ENCODE data around the gene CAMTA1.

- TF ChIP-seq POLR2A (IDR thresholded peaks at IDR 0.05) = no peak
- TF ChIP-seq, protein P1, sequence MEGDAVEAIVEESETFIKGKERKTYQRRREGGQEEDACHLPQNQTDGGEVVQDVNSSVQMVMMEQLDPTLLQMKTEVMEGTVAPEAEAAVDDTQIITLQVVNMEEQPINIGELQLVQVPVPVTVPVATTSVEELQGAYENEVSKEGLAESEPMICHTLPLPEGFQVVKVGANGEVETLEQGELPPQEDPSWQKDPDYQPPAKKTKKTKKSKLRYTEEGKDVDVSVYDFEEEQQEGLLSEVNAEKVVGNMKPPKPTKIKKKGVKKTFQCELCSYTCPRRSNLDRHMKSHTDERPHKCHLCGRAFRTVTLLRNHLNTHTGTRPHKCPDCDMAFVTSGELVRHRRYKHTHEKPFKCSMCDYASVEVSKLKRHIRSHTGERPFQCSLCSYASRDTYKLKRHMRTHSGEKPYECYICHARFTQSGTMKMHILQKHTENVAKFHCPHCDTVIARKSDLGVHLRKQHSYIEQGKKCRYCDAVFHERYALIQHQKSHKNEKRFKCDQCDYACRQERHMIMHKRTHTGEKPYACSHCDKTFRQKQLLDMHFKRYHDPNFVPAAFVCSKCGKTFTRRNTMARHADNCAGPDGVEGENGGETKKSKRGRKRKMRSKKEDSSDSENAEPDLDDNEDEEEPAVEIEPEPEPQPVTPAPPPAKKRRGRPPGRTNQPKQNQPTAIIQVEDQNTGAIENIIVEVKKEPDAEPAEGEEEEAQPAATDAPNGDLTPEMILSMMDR (IDR thresholded peaks at IDR 0.05) = no peak
Observed at GRCh38 chr1:6848816-6849215, 63.6 kb downstream of the CAMTA1 start.
